Ectodermal cell (in vitro differentiated cells): ENCODE results near the gene OR51E2.

Experiments used
- H3K27ac ChIP-seq: 2 replicates; pipeline ENCODE4 v1.7.0; 2013; ENCODE audit warnings: mild to moderate bottlenecking, low read depth, low read length; ENCODE audit not compliant: insufficient read depth, poor library complexity, severe bottlenecking
- H3K27me3 ChIP-seq: 2 replicates; pipeline ENCODE4 v1.7.0; 2013; ENCODE audit warnings: mild to moderate bottlenecking, low read length; ENCODE audit not compliant: insufficient read depth, control insufficient read depth, poor library complexity, severe bottlenecking
- H3K36me3 ChIP-seq: one replicate; pipeline ENCODE4 v1.7.0; 2013; ENCODE audit warnings: low read length; ENCODE audit not compliant: control insufficient read depth, insufficient read depth
- H3K4me1 ChIP-seq: one replicate; pipeline ENCODE4 v1.7.0; 2013; ENCODE audit warnings: low read length; ENCODE audit not compliant: control insufficient read depth, insufficient read depth
- H3K4me3 ChIP-seq: 2 replicates; pipeline ENCODE4 v1.7.0; 2013; ENCODE audit warnings: low read depth, low read length, control low read depth; ENCODE audit not compliant: insufficient read depth
- H3K9me3 ChIP-seq: 2 replicates; pipeline ENCODE4 v1.7.0; 2013; ENCODE audit warnings: mild to moderate bottlenecking, low read length, moderate library complexity; ENCODE audit not compliant: control insufficient read depth
- WGBS, 2 experiments: methylation state at CpG; one replicate each; pipeline ENCODE4 v1.1.7; 2013; ENCODE audit warnings: missing lambda C conversion rate in 2 of 2; 5-methylcytosine and 5-hydroxymethylcytosine counted together

OR51E2 gene

DNA sequence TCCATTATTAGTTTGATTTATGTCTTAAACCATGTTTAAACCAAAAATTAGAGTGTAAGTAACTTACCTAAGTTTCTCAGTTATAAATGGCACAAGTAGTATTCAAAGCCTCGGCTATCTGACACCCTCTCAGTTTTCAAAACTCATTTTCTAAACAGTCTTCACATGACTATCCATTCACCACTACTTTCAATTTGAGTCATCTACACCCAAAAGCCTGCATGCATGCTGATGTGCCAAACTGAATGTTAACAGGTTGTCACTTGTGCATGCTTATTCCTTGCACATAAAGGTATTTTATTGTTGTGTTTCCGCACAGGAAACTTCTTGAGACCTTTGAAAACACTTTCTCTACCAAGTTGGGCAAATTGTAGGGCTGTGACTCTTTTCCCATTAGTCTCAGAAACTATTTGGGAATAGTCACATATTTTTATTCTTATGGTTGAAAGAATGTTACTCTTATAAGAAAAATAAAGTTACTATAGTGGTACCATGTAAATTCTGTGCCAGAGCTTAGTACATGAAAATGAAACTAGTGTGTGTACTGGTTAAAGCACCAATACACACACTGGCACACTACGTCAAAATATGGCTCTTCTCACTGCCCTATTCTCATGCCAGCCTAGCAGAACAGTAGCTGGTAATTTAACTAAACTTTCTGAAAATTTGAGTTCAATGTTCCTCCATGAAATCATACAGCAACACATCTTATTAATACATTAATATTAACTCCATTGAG is 2.2 kb upstream of the OR51E2 start:
- no peak overlapping the region for H3K27ac ChIP-seq
- no peaks in the 10 kb centered on the region for H3K9me3 ChIP-seq
- no peaks in the 10 kb centered on the region for H3K36me3 ChIP-seq
- H3K27me3 ChIP-seq, result no peaks in the 10 kb centered on the region
- WGBS, 2 experiments, result 92 to 93% methylated on average over 3 of the region's 3 CpGs
- peaks cover 5% of the 10 kb centered on the region for H3K4me1 ChIP-seq
- H3K4me3 ChIP-seq, result no peak overlapping the region

DNA sequence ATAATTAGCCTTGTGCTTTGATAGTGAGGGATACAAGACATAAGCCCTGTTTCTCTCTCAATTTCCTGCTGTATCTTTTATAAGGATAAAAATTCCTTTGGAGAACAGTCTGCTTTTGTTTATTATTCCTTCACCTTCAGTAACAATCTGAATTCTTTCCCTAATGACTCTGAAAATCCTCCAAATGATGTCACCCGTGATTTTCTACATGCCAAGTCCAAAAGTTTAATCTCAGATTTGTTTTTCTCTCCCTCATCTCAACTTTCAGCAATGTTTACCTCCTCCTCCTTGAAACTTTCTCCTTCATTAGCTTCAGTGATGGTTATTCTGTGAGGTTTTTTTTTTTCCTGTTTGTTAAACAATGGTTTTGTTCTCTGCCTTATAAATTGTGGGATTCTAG is 2.2 kb downstream of the OR51E2 start:
- 91 to 93% methylated on average over 1 of the region's 1 CpG for whole genome bisulfite sequencing, 2 experiments
- H3K27ac ChIP-seq, result no peak overlapping the region
- H3K4me3 ChIP-seq, result no peak overlapping the region
- no peaks in the 10 kb centered on the region for H3K36me3 ChIP-seq
- H3K9me3 ChIP-seq, result no peaks in the 10 kb centered on the region
- H3K4me1 ChIP-seq, result peaks cover 5% of the 10 kb centered on the region
- H3K27me3 ChIP-seq, result no peaks in the 10 kb centered on the region

DNA sequence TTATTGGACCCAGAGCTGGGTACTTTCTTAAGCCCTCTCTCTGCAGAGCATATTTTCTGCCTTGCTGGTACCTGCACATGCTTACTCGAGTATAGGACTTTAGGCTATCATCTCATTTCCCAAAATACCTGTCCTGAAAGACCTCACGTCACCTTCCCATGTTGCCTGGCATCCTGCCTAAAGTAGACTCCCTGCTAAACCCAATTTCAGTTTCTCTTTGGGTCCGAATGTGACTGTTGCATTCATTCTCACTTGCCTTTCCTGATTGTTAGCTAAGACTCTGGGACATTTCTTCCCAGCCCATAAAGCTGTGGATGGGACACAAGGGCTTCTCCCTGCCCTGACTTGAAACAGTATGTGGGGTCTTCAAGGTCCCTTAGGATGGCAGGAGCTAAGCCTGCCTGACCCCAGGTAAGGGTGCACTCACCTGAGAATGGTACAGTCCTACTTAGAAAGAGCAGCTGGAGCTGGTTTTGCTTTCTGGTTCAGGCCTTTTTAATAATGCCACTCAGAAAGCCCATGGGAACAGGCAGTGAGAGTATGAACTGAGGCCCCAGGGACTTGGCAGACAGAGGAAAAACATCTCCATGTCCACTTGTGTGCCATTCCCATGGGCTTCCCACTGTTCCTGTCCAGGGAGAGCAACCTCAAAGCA is 12.9 kb downstream of the OR51E2 start:
- Histone ChIP-seq H3K4me3 (no peak overlapping the region), H3K27me3 (no peaks in the 10 kb centered on the region), H3K4me1 (no peaks in the 10 kb centered on the region), H3K27ac (no peak overlapping the region), H3K9me3 (no peaks in the 10 kb centered on the region), H3K36me3 (no peaks in the 10 kb centered on the region)
- WGBS, 2 experiments, result 88 to 93% methylated on average over 3 of the region's 3 CpGs

DNA sequence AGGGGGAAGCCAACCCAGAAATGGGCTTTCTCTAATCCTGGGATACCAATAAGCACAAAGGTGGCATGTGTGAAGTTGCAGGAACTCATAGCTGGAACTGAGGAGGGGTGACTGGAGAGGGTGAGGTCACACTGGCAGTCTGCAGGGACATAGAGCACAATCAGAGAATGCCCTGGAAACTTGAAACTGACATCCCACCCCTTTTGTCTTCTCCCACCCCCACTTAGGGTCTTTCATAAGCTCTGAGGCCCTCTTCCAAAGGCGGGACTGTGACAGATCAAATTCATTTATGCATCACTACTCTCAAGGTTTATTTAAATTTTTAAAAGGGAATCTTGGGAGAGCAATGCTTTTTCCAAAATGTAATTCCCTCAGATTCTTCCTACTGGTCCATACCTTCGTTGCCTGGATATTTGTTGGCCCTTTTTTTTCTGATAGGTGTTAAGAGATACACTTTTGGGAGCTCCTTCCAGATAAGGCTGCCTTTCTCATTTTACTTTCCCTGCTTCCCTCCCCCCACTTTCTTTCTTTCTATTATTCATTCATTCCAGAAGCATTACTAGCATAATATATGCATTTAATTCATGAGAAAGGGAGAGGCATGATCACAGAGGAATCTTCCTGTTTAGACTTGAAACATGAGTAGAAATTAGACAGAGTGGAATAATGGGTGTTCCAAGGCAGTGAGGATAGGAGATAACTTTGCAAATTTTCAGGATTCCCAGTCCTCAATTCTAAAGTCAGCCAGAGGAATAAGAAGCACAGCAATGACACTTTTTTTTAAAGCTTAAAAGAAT is 14.8 kb downstream of the OR51E2 start:
- H3K4me1 ChIP-seq, result no peaks in the 10 kb centered on the region
- no peak overlapping the region for H3K27ac ChIP-seq
- no peaks in the 10 kb centered on the region for H3K9me3 ChIP-seq
- 89 to 100% methylated on average over 1 to 2 of the region's 2 CpGs for WGBS, 2 experiments
- H3K27me3 ChIP-seq, result no peaks in the 10 kb centered on the region
- H3K4me3 ChIP-seq, result no peak overlapping the region
- no peaks in the 10 kb centered on the region for H3K36me3 ChIP-seq

DNA sequence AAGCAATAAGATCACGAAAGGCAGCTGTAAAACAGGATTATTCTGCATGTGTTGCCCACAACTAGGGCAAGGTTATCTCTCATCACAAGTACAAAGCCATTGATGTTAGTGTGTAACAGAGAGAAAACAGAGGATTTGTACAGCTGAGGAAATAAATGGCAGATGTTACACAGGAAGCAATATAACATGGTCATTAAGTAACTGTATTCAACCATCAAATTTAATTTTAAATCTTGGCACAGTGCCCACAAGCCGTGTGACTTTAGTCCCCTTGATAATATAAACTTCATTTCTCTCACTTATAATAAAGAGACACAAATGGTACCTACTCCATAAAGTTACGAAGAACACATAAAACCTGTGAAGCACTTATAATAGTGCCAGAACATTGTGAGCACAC is 17.3 kb downstream of the OR51E2 start:
- Histone ChIP-seq H3K27me3 (no peaks in the 10 kb centered on the region), H3K9me3 (no peaks in the 10 kb centered on the region), H3K4me3 (no peak overlapping the region), H3K36me3 (no peaks in the 10 kb centered on the region), H3K4me1 (no peaks in the 10 kb centered on the region), H3K27ac (no peak overlapping the region)
- WGBS, 2 experiments, result 90 to 91% methylated on average over 3 of the region's 3 CpGs

DNA sequence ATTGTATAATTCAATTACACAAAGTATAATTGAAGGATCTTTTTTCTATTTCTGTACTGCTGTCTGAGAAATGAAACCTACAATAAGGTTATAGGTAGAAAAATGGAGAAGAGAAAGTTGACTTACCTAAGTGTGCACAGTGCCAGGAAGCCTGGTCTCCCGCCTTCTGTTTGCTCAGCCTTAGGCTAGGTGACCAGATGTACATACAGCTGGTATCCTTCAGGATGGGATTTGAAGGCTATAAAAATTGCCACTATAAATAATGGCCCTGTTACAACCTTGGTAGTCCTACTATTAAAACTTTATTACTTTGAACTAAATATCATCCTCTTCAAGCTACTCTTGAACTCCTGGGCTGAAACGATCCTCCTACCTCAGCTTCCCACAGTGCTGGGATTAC is 19.7 kb downstream of the OR51E2 start:
- no peaks in the 10 kb centered on the region for H3K9me3 ChIP-seq
- no peaks in the 10 kb centered on the region for H3K36me3 ChIP-seq
- H3K4me3 ChIP-seq, result no peak overlapping the region
- no peak overlapping the region for H3K27ac ChIP-seq
- H3K4me1 ChIP-seq, result no peaks in the 10 kb centered on the region
- 84 to 88% methylated on average over 2 of the region's 2 CpGs for WGBS, 2 experiments
- H3K27me3 ChIP-seq, result no peaks in the 10 kb centered on the region

DNA sequence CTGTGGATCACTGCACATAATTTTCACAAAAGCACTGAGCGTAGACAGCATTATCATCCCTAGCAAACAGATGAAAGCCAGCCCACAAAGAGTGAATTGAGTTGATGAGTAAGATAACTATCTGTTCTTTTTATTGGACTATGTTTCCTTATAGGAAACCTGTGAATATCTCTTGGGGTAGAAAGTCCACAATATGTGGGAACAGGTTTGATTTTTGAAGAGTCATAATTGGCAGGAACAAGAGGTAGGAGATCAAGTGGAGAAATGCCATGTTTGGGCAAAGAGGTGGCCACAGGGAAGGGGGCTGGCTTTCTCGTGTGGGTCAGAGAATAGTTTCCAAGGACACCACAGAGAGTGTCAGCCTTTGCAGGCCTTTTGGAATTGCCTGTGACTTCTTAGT is 23.9 kb downstream of the OR51E2 start:
- WGBS, 2 experiments, result 67 to 89% methylated on average over 1 to 2 of the region's 2 CpGs
- H3K4me3 ChIP-seq, result no peak overlapping the region
- no peaks in the 10 kb centered on the region for H3K4me1 ChIP-seq
- H3K36me3 ChIP-seq, result no peaks in the 10 kb centered on the region
- no peaks in the 10 kb centered on the region for H3K27me3 ChIP-seq
- no peaks in the 10 kb centered on the region for H3K9me3 ChIP-seq
- no peak overlapping the region for H3K27ac ChIP-seq

DNA sequence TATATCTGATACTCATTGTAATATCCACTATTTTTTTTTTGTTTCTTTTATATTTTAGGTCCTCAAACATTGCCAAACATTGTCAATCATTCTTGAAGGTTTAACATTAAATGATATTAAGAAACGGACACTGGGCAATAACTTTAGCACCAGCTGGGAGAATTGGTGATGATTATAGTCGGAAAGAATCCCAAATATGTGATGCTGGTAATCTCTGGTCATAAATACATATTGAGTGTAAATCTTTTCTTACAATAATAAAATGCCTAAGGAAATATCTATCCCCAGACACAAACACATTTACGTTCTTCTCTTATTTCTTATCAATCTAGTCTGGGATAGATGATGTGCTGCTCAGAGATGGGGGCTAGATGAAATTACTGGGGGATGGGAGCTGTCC is 25.2 kb downstream of the OR51E2 start:
- H3K4me3 ChIP-seq, result no peak overlapping the region
- WGBS, 2 experiments, result 90 to 97% methylated on average over 2 to 3 of the region's 3 CpGs

DNA sequence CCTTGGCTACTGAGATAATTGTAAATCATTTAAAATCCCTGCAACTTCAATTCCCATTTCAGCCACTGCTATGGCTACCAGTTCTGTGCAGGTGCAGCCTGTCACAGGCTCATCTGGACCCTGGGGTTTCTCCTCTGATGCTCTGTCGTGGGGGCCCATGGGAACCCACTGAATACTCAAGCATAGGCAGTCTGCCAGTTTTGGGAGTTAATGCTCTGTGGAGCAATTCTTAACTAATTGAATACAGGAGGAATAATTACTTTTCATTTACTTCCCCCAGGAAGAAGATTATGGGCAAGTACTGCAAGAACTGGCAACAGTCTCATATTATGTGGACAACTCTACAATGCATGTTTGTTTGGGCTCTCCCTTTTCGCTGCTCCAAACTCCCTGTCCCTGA is 25.9 kb downstream of the OR51E2 start:
- Histone ChIP-seq H3K36me3 (no peaks in the 10 kb centered on the region), H3K27ac (no peak overlapping the region), H3K4me3 (no peak overlapping the region), H3K9me3 (no peaks in the 10 kb centered on the region), H3K4me1 (no peaks in the 10 kb centered on the region), H3K27me3 (no peaks in the 10 kb centered on the region)
- WGBS, 2 experiments, result 90 to 98% methylated on average over 2 of the region's 2 CpGs

More for the DNA sequence above, 25.2 kb downstream of the OR51E2 start:
- Histone ChIP-seq H3K27ac (no peak overlapping the region), H3K27me3 (no peaks in the 10 kb centered on the region), H3K9me3 (no peaks in the 10 kb centered on the region), H3K36me3 (no peaks in the 10 kb centered on the region), H3K4me1 (no peaks in the 10 kb centered on the region)

DNA sequence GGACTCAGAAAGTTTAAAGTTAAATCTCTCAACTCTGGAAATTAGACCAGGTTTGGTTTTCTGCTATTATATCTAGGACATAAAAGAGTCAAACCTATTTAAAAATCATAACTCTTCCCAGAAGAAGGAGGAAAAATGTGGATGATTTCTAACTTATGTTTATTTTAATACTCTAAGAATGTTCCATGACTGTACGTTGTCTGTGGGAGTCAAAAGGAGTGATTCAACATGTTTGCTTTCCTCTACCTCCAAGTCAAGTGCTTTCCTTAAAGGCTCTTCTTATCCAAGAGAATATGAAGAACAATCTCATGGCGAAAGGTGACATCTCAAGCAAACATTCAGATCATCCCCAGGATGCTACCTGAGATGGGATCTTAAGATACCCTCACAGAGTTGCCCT is 32.2 kb downstream of the OR51E2 start:
- no peaks in the 10 kb centered on the region for H3K27me3 ChIP-seq
- H3K4me1 ChIP-seq, result no peaks in the 10 kb centered on the region
- no peaks in the 10 kb centered on the region for H3K9me3 ChIP-seq
- H3K4me3 ChIP-seq, result no peak overlapping the region
- WGBS, 2 experiments, result 88 to 92% methylated on average over 2 of the region's 2 CpGs
- no peaks in the 10 kb centered on the region for H3K36me3 ChIP-seq
- no peak overlapping the region for H3K27ac ChIP-seq
